HL-60 (cell line): ENCODE data around the gene USP32.

ENCODE experiments used
- POLR2AphosphoS5 ChIP-seq: IDR thresholded peaks from 2 replicates; pipeline ENCODE4 v1.6.1; 2012; ENCODE audit warnings: low read depth
- SPI1 ChIP-seq: IDR thresholded peaks from 2 replicates; pipeline ENCODE4 v1.6.1; 2012; ENCODE audit warnings: low read depth, mild to moderate bottlenecking, borderline replicate concordance
- TF ChIP-seq, protein P1 (sequence below): IDR thresholded peaks from one replicate; pipeline ENCODE4 v1.5.1; 2011; ENCODE audit warnings: low read length, control low read depth, inconsistent platforms; ENCODE audit not compliant: insufficient read depth

- TF ChIP-seq, protein P1, sequence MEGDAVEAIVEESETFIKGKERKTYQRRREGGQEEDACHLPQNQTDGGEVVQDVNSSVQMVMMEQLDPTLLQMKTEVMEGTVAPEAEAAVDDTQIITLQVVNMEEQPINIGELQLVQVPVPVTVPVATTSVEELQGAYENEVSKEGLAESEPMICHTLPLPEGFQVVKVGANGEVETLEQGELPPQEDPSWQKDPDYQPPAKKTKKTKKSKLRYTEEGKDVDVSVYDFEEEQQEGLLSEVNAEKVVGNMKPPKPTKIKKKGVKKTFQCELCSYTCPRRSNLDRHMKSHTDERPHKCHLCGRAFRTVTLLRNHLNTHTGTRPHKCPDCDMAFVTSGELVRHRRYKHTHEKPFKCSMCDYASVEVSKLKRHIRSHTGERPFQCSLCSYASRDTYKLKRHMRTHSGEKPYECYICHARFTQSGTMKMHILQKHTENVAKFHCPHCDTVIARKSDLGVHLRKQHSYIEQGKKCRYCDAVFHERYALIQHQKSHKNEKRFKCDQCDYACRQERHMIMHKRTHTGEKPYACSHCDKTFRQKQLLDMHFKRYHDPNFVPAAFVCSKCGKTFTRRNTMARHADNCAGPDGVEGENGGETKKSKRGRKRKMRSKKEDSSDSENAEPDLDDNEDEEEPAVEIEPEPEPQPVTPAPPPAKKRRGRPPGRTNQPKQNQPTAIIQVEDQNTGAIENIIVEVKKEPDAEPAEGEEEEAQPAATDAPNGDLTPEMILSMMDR = no peak
- TF ChIP-seq POLR2AphosphoS5 (no peak), SPI1 (no peak)
Measured at GRCh38 chr17:60163108-60163784, 228.7 kb downstream of the USP32 start.
